GM19239 (cell line): ENCODE results near the gene FRMD3.

Experiments
- DNase-seq: peaks from one replicate; pipeline ENCODE4 v3.0.0; 2011; ENCODE audit warnings: low spot score; ENCODE audit not compliant: insufficient read length
- FAIRE-seq: peaks from 2 replicates; lab custom pipeline; 2011; peaks lifted over from hg19 to GRCh38; lab: Jason Lieb, UNC

Gene FRMD3

GRCh38 chr9:83204047-83204446, 334.2 kb downstream of the FRMD3 start:
- no peak for DNase-seq
- FAIRE-seq = no peak

GRCh38 chr9:83200531-83200930, 337.7 kb downstream of the FRMD3 start:
- no peak for FAIRE-seq
- DNase-seq = no peak

GRCh38 chr9:83199832-83200231, 338.4 kb downstream of the FRMD3 start:
- no peak for FAIRE-seq
- no peak for DNase-seq

GRCh38 chr9:83199240-83199639, 339.0 kb downstream of the FRMD3 start:
- no peak for FAIRE-seq

GRCh38 chr9:83198371-83198770, 339.8 kb downstream of the FRMD3 start:
- FAIRE-seq = no peak

More at GRCh38 chr9:83199240-83199639, 339.0 kb downstream of the FRMD3 start:
- DNase-seq = no peak

GRCh38 chr9:83197591-83197990, 340.6 kb downstream of the FRMD3 start:
- no peak for DNase-seq
- FAIRE-seq = no peak

More at GRCh38 chr9:83198371-83198770, 339.8 kb downstream of the FRMD3 start:
- DNase-seq = no peak

GRCh38 chr9:83196946-83197345, 341.3 kb downstream of the FRMD3 start:
- no peak for DNase-seq
- no peak for FAIRE-seq
